IPS-NIHi7 (cell line): ENCODE data around the gene MRPS7.
"Not testable (repeated sequence)": the region's sequence is repeated elsewhere in the genome, so short reads cannot be mapped to it uniquely, and the experiment has no call there.

Source experiments
- DNase-seq: peaks from one replicate; pipeline ENCODE4 v3.0.0; 2012; ENCODE audit warnings: mixed read lengths; ENCODE audit errors: extremely low spot score

MRPS7 gene

DNA sequence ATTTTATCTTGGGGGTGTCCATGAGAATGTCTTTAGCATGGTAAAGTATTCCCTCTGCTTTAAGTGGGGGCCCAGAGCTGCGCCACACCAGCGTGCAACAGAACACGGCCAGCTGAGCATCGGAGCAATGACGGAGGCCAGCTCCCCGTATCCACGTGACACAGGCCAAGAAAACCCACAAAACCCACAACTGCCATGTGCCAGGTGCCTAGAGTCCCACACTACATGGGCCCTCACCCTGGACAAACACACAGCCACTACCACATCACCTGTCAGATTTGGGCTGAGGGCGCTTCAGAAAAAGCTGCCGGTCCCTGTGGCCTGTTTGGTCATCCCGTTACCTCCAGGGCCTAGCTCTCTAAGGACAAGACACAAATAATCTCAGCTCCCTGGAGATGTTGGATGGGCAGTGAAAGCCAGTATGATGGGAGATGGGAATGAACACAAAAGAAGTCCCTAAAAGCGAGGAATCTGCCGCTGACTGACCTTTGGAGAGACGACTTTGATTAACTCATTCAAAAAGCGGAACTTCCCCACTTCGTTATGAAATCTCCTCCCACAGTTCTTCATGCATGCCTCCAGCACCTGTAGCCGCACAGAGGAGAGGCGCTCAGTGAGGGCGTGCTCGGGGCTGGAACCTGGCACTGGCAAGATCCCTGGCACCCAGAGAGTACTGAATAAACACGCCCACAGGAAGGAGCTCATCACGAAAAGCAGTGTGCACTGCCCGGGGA, 17.4 kb upstream of the MRPS7 start:
- no peak for DNase-seq

DNA sequence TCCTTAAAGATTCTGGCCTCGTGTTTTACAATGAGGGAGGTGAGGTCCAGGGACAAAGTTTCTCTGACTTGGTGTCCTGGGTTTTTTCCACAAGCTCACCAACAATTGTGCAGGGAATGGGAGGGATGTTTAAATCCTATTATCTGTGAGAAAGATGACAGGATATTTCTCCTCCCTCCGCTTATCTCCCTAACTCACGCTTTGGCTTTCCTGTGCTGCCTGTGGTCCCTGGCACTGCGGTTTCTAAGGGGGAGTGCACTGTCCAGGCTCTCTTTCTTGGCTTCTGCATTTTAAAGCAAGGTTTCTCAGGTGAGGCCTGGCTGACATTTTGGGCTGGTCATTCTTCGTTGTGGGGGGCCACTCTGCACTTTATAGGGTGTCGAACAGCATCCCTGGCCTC, 16.7 kb upstream of the MRPS7 start:
- no peak for DNase-seq

DNA sequence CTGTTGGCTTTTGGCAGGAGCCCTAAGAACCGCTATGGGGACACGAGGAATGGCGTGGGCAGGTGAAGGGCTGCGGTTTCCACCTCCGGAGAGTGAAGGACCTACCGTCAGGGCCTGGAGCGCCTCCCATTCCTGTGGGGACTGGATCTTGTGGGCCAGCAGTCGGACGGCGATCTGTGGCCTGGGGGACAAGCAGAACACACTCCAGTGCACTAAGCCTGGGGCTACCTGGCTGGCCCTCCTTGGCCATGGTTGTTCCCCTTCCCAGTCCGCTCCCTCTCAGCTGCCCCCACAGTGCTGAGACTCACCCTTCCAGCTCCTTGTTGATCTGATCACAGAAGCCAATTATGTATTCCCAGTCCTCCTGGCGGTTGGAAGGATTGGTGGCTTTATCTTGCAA, 15.3 kb upstream of the MRPS7 start:
- no peak for DNase-seq

DNA sequence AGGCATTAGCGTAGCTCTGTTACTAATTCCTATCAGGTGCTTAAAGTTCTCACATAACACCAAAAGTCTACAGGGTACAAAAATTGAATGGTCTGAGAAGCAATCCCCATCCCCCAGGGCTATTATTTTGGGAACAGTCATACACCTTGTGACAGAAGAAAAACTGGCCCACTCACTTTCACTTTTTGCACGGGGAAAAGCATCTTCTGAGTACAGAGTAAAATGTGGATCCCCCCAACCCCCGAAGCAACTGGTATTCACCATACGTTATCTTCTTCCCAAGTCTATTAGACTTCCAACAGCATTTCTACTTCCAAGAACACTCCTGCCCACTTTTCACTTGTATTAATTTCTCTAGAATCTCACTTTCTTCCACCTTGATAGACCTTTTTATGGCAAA, 12.1 kb upstream of the MRPS7 start:
- no peak for DNase-seq

DNA sequence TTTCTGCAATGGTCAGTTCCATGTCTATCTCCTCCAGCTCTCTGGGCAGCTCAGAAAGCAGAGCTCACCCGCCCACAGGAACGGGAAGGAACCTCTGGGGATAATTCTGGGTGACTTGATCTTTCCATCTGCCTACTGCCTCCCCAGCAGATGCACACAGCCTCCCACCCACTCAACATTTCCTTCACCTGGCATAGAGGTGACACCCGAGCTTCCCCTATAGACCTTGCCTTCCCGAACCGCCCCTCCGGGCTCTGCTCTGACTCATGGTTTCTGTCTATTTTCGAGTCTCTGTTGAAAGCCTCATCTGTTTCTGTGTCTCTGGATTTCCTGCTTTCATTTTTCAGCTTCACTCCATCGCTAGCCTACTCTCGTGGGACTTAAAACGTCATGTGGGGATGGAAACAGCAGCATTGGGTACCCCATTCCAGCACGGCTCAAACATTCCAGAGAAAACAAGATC, 11.6 kb upstream of the MRPS7 start:
- DNase-seq = no peak

DNA sequence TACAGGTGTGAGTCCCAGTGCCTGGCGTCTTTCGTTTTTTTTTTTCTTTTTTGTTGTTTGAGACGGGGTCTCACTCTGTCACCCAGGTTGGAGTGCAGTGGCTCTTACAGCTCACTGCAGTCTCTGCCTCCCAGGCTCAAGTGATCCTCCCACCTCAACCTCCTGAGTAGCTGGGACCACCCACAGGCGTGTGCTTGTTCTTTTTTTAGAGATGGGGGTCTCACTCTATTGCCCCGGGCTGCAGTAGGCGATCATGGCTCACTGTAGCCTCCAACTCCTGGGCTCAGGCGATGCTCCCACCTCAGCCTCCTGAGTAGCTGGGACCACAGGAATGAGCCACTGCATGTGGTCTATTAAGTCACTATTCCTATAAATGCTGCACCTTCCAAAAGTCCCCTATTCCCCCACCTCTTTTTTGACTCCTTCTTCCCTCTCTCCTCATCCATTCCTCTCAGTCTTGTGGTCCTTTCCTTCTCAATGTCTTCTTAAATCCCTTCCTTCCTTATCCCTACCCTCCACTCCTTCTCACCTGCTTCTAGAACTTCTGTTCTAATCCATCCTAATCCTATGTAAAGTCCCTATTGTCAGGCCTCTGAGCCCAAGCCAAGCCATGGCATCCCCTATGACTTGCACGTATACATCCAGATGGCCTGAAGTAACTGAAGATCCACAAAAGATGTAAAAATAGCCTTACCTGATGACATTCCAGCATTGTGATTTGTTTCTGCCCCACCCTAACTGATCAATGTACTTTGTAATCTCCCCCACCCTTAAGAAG, 9.5 kb upstream of the MRPS7 start:
- no peak for DNase-seq

DNA sequence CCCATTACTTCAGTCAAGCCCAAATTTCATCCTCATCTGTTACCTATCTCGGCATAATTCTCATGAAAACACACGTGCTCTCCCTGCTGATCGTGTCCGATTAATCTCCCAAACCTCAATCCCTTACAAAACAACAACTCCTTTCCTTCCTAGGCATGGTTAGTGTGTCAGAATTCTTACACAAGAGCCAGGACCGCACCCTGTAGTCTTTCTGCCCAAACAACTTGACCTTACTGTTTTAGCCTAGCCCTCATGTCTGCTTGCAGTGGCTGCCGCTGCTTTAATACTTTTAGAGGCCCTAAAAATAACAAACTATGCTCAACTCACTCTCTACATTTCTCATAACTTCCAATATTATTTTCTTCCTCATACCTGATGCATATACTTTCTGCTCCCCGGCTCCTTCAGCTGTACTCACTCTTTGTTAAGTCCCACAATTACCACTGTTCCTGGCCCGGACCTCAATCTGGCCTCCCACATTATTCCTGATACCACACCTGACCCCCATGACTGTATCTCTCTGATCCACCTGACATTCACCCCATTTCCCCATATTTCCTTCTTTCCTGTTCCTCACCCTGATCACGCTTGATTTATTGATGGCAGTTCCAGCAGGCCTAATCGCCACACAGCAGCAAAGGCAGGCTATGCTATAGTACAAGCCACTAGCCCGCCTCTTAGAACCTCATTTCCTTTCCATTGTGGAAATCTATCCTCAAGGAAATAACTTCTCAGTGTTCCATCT, 5.6 kb upstream of the MRPS7 start:
- not testable (repeated sequence) for DNase-seq

DNA sequence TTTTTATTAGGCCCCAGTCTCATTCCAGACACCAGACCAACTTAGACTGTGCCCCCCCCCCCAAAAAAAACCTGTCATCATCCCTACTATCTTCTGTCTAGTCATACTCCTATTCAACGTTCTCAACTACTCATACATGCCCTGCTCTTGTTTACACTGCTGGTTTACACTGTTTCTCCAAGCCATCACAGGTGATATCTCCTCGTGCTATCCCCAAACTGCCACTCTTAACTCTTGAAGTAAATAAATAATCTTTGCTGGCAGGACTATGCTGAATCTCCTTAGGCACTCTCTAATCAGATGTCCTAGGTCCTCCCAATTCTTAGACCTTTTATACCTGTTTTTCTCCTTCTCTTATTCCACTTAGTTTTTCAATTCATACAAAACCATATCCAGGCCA, 4.5 kb upstream of the MRPS7 start:
- not testable (repeated sequence) for DNase-seq

DNA sequence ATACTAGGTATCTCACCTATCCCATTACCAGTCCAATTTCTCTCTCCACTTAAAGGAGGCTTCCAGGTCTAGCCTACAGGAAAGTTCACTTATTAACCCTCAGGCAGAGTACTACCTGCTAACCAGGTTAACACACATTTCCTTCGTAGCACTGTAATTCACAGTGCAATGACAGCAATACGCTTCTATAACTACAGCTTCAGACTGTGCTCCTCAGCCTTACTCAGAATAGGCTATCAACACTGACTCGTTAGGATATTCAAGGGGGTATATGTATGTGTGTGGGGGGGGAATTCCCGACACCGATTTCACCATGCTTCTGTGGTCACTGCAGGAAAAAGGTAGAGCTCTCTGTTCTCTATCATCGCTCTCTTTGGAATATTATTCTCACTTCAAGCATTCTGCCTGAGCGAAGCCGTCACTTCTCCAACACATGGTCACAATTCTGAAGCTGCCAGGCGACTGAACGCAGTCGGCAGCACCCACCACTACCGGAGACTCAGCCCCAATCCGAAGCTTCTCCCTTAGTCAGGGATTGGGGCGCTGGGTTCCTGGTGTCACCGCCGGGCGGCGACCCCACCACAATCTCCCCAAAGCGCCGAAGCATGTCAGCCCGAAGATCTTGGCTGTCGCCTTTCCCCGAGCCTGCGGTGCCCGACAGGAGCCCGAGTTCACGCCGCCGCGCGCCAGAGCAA, 891 bp upstream of the MRPS7 start:
- DNase-seq = no peak

DNA sequence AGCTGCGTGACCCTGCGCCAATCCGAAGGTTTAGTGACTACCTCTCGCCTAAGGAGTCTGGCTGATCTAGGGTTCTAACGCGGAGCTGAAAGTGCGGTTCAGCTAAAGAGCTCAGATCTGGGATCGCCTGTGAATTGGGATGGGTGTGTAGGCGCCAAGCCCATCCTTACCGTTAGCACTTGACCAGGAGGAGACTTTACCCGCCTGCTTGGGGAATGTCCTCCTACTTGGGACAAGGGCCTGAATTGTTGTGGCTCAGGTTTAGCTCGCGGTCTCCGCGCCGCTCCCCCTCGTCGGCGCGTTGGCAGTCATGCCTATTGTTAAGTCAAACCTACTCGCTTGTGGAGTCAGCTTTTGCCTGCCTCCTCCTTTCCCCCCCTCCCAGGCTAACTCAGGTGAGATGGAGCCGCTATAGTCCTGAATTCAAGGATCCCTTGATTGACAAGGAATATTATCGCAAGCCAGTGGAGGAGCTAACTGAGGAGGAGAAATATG, 480 bp downstream of the MRPS7 start:
- no peak for DNase-seq

DNA sequence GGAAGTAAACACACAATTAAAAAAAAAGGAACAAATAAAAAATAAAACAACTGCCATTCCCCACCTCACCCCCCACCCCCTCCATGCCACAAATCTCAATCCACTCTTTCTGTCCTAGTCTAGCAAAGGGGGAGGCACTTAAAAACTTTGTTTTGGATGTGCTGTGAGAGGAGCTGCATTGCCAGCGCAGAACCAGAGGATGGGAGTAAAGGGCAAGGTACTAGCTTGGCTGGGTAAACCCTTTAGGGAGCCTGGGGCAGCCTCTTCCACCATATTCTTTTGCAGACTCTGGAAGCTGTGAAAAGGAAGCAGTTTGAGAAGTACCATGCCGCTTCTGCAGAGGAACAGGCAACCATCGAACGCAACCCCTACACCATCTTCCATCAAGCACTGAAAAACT, 1.4 kb downstream of the MRPS7 start:
- no peak for DNase-seq

DNA sequence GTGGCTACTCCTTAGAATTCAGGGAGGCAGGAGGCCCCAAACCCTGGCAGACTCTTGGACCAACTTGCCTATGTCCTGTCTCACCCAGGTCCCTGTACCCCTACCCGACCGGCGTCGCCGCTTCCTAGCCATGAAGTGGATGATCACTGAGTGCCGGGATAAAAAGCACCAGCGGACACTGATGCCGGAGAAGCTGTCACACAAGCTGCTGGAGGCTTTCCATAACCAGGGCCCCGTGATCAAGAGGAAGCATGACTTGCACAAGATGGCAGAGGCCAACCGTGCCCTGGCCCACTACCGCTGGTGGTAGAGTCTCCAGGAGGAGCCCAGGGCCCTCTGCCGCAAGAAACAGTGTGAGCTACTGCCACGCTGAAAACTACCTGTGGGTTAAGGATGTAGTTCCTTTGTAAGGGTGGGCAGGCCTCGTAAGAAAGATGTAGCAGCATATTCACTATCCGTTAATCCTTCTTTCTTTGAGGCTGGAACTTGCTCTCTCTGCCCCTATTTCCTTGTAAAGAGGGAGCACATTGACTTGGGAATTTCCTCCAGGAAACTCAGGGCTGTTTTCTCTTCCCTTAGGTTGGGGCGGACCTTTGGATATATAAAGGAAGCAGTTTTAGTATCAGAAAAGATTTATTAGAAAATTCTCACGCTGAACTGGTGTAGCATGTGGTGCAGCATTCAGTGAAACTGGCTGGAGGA, 4.1 kb downstream of the MRPS7 start:
- no peak for DNase-seq

DNA sequence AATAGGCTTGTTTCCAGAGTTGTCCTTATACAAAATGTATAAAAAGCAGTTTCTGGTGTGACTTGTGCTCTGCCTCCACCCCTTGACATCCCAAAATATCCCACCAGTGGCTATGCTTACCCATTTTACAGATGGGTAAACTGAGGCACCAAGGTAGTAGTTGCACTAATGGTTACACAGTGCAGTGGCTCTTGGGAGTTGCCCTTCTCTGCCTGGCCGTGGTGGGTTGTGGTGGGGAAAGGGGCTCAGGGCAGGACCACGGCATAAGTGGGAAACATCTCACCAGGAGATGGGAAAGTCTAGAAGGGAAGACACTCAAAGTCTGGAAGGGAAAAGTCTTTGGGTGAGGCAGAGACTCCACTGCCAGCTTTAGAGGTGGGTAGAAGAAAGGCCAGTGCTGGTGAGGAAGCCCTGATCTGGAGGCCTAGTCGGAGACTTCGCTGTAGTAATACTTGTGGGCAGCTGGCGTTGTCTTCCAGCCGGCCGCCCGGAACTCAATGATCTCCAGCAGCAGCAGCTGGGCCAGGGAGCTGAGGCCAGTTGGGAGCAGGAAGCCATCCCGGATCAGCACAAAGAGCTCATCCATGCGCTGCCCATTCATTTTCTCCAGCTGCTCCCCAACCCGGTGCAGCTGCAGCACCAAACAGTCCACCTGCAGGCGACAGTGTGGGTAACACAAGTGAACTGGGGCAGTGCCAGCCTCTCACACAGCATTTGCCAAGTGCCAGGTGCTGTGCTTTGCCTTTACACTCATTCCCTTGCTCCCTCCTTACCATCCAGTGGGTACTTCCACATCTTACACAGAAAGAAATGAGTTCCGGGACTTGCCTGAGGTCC, 4.9 kb downstream of the MRPS7 start:
- no peak for DNase-seq

DNA sequence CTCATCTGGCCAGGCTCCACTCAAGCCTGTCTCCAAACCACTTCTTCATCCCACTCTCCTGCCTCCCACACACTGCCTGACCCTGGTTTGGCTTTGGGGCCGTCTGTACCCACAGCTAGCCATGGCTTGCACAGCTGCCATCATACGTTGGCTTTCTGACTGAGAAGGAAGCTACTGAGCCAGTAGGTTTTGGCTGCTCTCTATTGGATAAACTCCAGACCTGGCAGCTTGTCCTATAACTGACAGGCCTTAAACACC, 5.4 kb downstream of the MRPS7 start:
- DNase-seq = no peak

DNA sequence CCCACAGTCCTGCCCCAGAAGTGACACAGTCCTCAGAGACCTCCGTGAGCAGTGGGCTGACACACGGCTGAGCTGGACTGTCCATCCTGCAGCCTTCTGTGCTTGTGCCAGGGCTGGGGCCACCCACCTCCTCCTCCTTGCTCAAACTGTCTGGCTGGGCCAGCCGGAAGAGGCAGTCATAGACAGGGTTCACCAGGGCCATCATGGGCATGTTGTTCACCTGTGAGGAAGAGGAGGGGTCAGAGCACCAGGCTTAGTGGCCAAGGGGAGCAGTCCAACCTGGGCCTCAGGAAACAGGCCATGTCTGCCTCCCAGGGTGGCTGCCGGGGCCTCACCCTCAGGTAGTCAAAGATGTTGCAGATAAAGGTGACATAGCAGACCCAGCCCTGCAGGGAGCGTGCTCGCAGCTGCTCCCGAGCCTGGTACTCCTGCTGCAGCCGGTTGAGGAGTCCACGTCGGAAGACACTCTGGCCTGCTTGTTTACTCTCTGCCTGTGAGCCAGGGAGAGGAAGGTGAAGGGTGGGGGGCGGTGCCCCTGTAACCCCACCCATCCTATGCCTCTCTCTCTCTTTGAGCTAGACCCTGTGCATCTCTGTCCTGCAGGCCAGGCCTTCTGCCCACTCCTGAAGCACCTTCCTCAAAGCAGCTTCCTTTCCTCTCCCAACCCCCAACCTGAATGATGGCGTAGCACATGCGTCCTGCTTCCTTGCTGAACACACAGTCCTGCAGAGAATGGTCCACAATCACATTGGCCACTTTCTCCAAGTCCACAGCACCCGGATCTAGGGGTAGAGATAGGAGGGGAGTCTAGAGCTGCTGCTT, 5.9 kb downstream of the MRPS7 start:
- peak; percentile 79 for DNase-seq

DNA sequence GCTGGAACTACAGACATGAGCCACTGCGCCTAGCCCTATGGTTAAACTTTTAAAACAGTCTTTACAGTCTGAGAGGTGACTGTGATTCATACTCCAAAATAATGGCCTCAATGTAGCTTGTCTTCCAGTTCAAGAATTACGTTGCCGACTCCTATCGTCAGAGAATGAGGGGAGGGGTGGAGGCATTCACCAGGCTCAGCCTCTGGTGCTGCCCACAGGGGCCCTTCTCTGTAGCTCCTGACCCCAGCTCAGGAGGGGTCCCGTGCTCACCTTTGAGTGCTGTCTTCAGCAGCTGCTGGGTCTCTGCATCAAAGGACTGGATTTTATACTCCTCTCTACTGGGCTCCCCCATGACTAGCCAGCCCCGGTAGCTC, 8.2 kb downstream of the MRPS7 start:
- no peak for DNase-seq

DNA sequence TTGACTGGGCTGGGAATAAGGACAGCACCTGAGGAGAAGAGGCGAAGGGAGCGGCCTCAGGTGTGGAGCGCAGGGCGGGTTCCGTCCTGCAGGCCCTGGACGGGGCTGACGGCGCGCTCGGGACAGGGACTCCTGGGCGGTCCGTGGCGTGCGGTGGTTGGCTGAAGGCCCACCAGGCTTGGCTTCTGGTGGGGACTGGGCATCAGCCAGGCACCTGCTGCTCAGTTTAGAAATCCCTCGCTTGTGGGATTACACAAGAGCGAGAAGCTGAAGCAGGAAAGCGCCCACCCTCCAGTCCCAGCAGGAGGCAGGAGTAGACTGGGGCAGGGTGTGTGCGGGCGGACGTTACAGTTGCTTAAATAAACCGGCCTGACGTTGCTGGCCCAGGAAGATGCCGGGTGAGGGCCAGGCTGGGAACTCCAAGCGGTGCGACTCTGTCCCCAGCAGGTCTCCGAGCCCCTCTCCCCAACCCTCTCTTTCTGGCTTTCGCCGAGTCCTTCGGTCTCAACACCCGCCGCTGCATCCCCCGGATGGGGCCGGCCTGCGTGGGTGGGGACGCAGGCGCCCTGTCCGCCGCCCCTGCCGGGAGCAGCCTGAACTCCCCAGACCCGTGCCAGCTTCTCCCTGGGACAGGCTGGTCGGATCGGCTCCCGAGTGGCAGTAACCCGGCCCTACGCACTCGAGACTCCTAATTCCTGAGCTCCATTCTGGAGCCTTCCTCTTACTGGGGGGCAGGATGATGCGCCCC, 8.7 kb downstream of the MRPS7 start:
- DNase-seq = peak; percentile 81

DNA sequence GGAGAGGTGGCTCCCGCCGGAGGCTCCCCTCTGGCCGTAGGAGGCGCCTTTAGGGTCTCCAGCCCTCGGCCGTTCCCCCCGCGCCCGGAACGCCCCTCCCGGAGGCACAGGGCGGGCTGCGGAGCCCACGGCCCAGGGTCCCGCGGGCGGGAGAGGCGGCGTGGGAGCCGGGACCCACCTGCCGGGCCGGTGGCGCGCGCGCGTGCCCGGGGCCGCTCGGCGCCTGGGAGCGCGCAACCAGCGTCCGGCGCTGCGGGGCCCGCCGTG, 9.2 kb downstream of the MRPS7 start, which contains the start of gene MIF4GD:
TSS of gene MIF4GD (minus strand) at position 266 of the 267 bp plus-strand sequence. CDS start 1,036 bp downstream, outside the sequence.
- no peak for DNase-seq
